Sigmoid colon (tissue), 4 donors: ENCODE data around the gene YDJC.

Source experiments
- CTCF ChIP-seq, 4 experiments: fragments of 450-650 bp in 3 of 4; fragments of 200-600 bp in 1 of 4; IDR thresholded peaks; one replicate each; pipeline ENCODE4 v1.5.1; 2016 to 2019; ENCODE audit warnings: antibody characterized with exemption in 4 of 4, mild to moderate bottlenecking in 3 of 4, moderate library complexity in 2 of 4
- EP300 ChIP-seq, 4 donors: sonication (generic); formaldehyde crosslinking; IDR thresholded peaks; one replicate each; pipeline ENCODE4 v1.6.1; 2017; ENCODE audit warnings: antibody characterized with exemption in 4 of 4
- POLR2A ChIP-seq, 2 donors: fragments of 450-650 bp; IDR thresholded peaks; one replicate each; pipeline ENCODE4 v1.6.1; 2016; ENCODE audit warnings: antibody characterized with exemption in 2 of 2, mild to moderate bottlenecking in 2 of 2, moderate library complexity in 2 of 2
- POLR2AphosphoS5 ChIP-seq, 4 donors: sonication (generic); formaldehyde crosslinking; IDR thresholded peaks; one replicate each; pipeline ENCODE4 v1.6.1; 2017; ENCODE audit warnings: antibody characterized with exemption in 4 of 4

- TF ChIP-seq CTCF (IDR thresholded peaks at IDR 0.05) (no peak), EP300 (IDR thresholded peaks at IDR 0.05) (no peak), POLR2A (IDR thresholded peaks at IDR 0.05) (no peak), POLR2AphosphoS5 (IDR thresholded peaks at IDR 0.05) (no peak)
These were observed 1.2 kb downstream of the YDJC start for GRCh38 chr22:21628386-21629254.
